ENCODE measurements around the gene TMSB4X.

The TMSB4X gene

DNA sequence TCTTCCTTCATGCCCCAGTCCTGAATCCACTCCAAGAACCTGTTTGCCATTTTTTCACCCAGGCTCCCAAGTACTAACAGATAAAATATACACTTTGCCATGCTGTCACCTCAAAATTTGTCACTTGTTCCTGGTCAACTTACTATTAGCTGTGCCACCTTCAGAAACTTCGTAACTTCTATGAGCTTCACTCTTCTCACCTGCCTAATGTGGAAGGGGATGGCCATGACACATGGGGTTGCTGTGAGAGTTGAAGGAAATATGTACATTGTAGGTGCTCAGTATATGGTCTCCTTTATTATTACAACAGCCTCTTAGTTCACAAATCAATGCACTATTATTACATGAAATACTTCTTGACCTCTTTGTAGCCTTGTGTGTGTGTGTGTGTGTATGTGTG is 10.4 kb downstream of the TMSB4X start:
- DNase-seq (ENCODE audit: low read depth), result no peak
- H3K4me3 ChIP-seq (replicated peaks; ENCODE audit: low read depth, low read length), result no peak overlapping the region
- no peak for TF ChIP-seq CTCF (IDR thresholded peaks at IDR 0.05; ENCODE audit: low read length, missing control alignments)

GRCh38 chrX:12986164-12986779 is 11.4 kb downstream of the TMSB4X start:
- no peak overlapping the region for H3K4me3 ChIP-seq (replicated peaks; ENCODE audit: low read depth, low read length)
- TF ChIP-seq CTCF (IDR thresholded peaks at IDR 0.05; ENCODE audit: low read length, missing control alignments), result no peak
- DNase-seq (ENCODE audit: low read depth), result no peak

DNA sequence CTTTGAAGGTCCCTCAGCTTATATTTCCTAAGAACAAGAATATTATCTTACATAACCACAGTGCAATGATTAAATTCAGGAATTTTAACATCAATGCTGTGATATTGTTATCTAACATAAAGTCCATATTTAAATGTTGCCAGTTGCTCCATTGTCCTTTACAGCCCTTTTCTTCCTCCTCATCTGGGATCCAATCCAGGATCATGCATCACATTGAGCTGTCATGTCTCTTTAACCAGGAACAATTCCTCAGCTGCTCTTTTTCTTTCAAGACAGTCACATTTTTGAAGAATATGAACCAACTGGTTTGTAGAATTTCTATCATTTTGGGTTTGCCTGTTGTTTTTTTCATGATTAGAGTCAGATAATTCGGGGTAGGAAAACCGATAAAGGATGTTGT is 12.0 kb downstream of the TMSB4X start:
- TF ChIP-seq CTCF (IDR thresholded peaks at IDR 0.05; ENCODE audit: low read length, missing control alignments), result no peak
- no peak overlapping the region for H3K4me3 ChIP-seq (replicated peaks; ENCODE audit: low read depth, low read length)
- DNase-seq (ENCODE audit: low read depth), result peak; percentile 75

- no peak for DNase-seq (ENCODE audit: low read depth)
Observed at GRCh38 chrX:12987340-12987739, 12.4 kb downstream of the TMSB4X start.

GRCh38 chrX:12987900-12988594 is 13.1 kb downstream of the TMSB4X start:
- no peak overlapping the region for H3K4me3 ChIP-seq (replicated peaks; ENCODE audit: low read depth, low read length)
- DNase-seq (ENCODE audit: low read depth), result no peak
- no peak for TF ChIP-seq CTCF (IDR thresholded peaks at IDR 0.05; ENCODE audit: low read length, missing control alignments)

More at GRCh38 chrX:12987340-12987739, 12.4 kb downstream of the TMSB4X start:
- no peak overlapping the region for H3K4me3 ChIP-seq (replicated peaks; ENCODE audit: low read depth, low read length)
- no peak for TF ChIP-seq CTCF (IDR thresholded peaks at IDR 0.05; ENCODE audit: low read length, missing control alignments)

DNA sequence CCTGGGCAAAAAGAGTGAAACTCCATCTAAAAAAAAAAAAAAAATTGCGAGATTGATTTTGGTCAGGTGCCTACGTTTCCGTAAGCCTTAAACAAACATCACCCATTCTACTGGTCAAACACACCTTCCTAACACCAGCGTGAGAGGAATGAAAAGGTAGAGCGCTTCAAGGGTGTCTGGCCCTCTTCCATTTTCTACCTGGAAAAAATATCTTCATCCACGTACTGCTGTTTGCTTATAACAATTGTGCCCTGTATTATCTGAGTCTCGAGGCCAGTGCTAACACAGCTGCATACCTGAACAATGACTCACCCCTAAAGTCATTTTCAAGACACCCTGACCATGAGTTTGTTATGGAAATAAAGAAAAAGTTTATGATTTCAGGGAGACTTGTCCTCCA is 13.9 kb downstream of the TMSB4X start:
- peak; percentile 75 for DNase-seq (ENCODE audit: low read depth)

More for the DNA sequence above, 13.9 kb downstream of the TMSB4X start:
- no peak for TF ChIP-seq CTCF (IDR thresholded peaks at IDR 0.05; ENCODE audit: low read length, missing control alignments)
- no peak overlapping the region for H3K4me3 ChIP-seq (replicated peaks; ENCODE audit: low read depth, low read length)
